ENCODE data around the gene SHISAL2A.
A peak's percentile ranks its signal among the peaks of the same experiment; 100 is the strongest.

The SHISAL2A gene

DNA sequence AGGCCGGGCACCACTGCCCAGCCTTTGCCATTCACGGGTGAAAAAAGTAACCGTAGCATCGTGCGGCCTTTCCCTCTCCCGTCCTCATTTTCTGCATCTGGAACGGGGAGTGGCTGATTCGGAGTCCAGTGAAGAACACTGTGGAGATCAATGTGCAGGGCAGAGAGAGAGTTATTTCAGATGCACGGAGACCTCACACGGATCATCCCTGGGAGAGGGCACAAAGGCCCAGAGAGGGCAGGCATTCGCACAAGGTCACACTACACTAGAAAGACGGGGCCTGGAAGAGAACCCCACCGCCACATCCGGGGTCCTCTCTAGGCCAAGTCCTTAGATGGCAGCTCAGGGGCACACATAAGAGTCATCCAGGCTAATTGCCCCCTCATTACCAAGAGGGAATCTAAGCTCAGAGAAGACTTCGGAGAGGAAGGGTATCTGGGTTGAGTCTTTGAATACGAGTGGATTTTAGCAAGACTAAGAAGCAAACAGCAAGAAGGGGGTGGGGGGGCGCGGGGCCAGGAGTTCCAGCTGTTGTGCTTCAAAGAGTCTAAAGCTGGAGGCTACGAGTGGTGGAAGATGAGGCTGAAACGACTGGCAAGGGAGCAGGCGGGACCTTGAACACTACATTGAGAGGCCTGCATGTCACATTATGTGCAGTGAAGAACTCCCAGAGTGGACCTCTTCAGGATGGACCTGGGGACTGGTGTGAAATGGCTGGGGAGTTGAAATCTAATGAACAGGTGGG lies 29.9 kb upstream of the SHISAL2A start:
- peak overlapping the region; percentile 90 for H3K27ac Mint-ChIP-seq
- H3K27me3 Mint-ChIP-seq (ENCODE audit: low read depth) = peaks cover 1% of the 10 kb centered on the region
- peaks cover 26% of the 10 kb centered on the region for H3K4me1 Mint-ChIP-seq (ENCODE audit: low read depth)
- no peaks in the 10 kb centered on the region for H3K9me3 Mint-ChIP-seq
- peaks cover 14% of the 10 kb centered on the region for H3K36me3 Mint-ChIP-seq (ENCODE audit: low read depth)
- DNase-seq (ENCODE audit: low spot score) = peak; percentile 9
- H3K4me3 Mint-ChIP-seq = peak overlapping the region; percentile 89

DNA sequence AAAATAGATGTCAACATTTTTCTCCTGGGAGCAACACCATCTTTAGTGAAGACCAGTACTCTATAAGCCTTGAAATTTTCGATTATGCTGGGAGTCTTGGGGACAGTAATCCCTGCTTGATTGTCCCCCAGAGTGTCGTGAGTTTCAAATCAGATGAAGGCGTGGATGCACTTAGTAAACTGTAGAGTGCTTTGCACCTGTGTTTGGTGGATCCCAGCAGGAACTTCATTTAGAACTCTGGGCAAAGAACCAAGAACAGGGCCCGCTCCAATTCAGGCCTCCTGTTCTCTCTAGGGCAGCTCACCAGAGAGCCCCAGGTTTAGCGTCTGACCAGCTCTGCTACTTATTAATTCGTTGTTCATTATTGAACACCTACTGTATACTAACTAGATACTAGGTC lies 29.3 kb upstream of the SHISAL2A start:
- H3K4me3 Mint-ChIP-seq = peak overlapping the region; percentile 89
- DNase-seq (ENCODE audit: low spot score) = no peak
- peak overlapping the region; percentile 90 for H3K27ac Mint-ChIP-seq
- no peaks in the 10 kb centered on the region for H3K27me3 Mint-ChIP-seq (ENCODE audit: low read depth)
- peaks cover 14% of the 10 kb centered on the region for H3K36me3 Mint-ChIP-seq (ENCODE audit: low read depth)
- H3K4me1 Mint-ChIP-seq (ENCODE audit: low read depth) = peaks cover 26% of the 10 kb centered on the region
- no peaks in the 10 kb centered on the region for H3K9me3 Mint-ChIP-seq

- Mint-ChIP-seq H3K4me3 (peak overlapping the region; percentile 89), H3K27ac (peak overlapping the region; percentile 90), H3K27me3 (ENCODE audit: low read depth) (no peaks in the 10 kb centered on the region), H3K36me3 (ENCODE audit: low read depth) (peaks cover 14% of the 10 kb centered on the region), H3K9me3 (no peaks in the 10 kb centered on the region), H3K4me1 (ENCODE audit: low read depth) (peaks cover 26% of the 10 kb centered on the region)
- no peak for DNase-seq (ENCODE audit: low spot score)
Observed at GRCh38 chr1:52604063-52604770, 28.8 kb upstream of the SHISAL2A start.

DNA sequence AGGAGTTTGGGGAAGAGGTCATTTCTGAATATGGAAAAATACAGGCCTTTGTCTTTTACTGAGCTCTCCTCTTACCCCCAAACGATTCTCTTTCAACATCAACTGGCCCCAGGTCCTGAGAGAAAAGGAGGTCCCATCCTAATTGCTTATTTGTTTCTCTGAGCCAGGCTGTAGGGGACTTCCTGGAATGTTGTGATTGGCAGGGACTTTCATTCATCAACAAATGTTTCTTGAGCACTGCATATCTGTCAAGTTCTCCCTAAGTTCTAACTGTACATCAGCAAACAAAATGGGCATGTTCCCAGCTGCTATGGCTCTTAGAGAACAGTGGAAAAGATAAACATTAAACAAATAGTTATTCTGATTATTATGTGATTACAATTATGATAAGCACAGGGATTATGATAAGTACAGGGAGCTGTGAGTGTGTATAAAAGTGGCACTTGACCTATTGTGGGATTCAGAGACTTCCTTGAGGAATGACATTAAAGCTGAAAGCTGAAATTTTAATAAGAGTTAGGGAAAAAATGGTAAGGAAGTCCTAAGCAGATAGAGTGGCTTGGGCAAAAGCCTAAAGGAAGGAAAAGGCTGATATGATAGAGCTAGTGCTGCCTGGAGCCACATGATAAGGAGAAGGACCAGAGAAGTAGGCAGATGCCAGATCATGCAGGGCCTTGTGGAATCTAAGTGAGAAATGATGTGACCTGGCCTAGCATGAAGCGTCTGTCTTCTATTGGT lies 19.2 kb upstream of the SHISAL2A start:
- no peak for DNase-seq (ENCODE audit: low spot score)
- no peaks in the 10 kb centered on the region for H3K9me3 Mint-ChIP-seq
- H3K36me3 Mint-ChIP-seq (ENCODE audit: low read depth) = peaks cover 3% of the 10 kb centered on the region
- H3K27ac Mint-ChIP-seq = no peak overlapping the region
- H3K4me3 Mint-ChIP-seq = no peak overlapping the region
- no peaks in the 10 kb centered on the region for H3K27me3 Mint-ChIP-seq (ENCODE audit: low read depth)
- peaks cover 9% of the 10 kb centered on the region for H3K4me1 Mint-ChIP-seq (ENCODE audit: low read depth)

GRCh38 chr1:52614671-52615070 lies 18.3 kb upstream of the SHISAL2A start:
- Mint-ChIP-seq H3K27me3 (ENCODE audit: low read depth) (no peaks in the 10 kb centered on the region), H3K4me3 (no peak overlapping the region), H3K27ac (no peak overlapping the region), H3K4me1 (ENCODE audit: low read depth) (peaks cover 9% of the 10 kb centered on the region), H3K9me3 (no peaks in the 10 kb centered on the region), H3K36me3 (ENCODE audit: low read depth) (peaks cover 3% of the 10 kb centered on the region)
- no peak for DNase-seq (ENCODE audit: low spot score)

- H3K27me3 Mint-ChIP-seq (ENCODE audit: low read depth) = no peaks in the 10 kb centered on the region
- H3K4me1 Mint-ChIP-seq (ENCODE audit: low read depth) = peaks cover 9% of the 10 kb centered on the region
- H3K36me3 Mint-ChIP-seq (ENCODE audit: low read depth) = peaks cover 5% of the 10 kb centered on the region
- H3K4me3 Mint-ChIP-seq = no peak overlapping the region
- H3K9me3 Mint-ChIP-seq = peaks cover 2% of the 10 kb centered on the region
- no peak for DNase-seq (ENCODE audit: low spot score)
- no peak overlapping the region for H3K27ac Mint-ChIP-seq
Observed at GRCh38 chr1:52615489-52616042, 17.4 kb upstream of the SHISAL2A start.

GRCh38 chr1:52621950-52622349 lies 11.0 kb upstream of the SHISAL2A start:
- Mint-ChIP-seq H3K4me3 (no peak overlapping the region), H3K27ac (no peak overlapping the region), H3K36me3 (ENCODE audit: low read depth) (peaks cover 7% of the 10 kb centered on the region), H3K9me3 (peaks cover 10% of the 10 kb centered on the region), H3K27me3 (ENCODE audit: low read depth) (peaks cover 2% of the 10 kb centered on the region), H3K4me1 (ENCODE audit: low read depth) (peaks cover 5% of the 10 kb centered on the region)
- DNase-seq (ENCODE audit: low spot score) = no peak

GRCh38 chr1:52623812-52624211 lies 9.2 kb upstream of the SHISAL2A start:
- H3K4me1 Mint-ChIP-seq (ENCODE audit: low read depth) = peaks cover 5% of the 10 kb centered on the region
- H3K9me3 Mint-ChIP-seq = peaks cover 10% of the 10 kb centered on the region
- H3K4me3 Mint-ChIP-seq = no peak overlapping the region
- H3K36me3 Mint-ChIP-seq (ENCODE audit: low read depth) = peaks cover 7% of the 10 kb centered on the region
- peaks cover 2% of the 10 kb centered on the region for H3K27me3 Mint-ChIP-seq (ENCODE audit: low read depth)
- DNase-seq (ENCODE audit: low spot score) = no peak
- H3K27ac Mint-ChIP-seq = no peak overlapping the region

DNA sequence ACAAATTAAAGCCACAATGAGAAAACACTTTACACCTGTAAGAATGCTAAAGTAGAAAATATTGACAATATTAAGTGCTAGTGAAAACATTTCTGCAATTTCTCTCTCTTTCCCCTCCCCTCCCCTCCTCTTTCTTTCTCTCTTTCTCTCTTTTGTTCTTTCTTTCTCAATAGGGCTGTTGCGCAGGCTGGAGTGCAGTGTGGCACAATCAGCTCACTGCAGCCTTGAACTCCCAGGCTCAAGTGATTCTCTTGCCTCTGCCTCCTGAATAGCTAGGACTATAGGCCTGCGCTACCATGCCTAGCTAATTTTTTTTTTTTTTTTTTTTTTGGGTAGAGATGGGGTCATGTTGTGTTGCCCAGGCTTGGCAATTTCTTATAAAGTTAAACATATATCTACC lies 5.9 kb upstream of the SHISAL2A start:
- H3K9me3 Mint-ChIP-seq = peaks cover 4% of the 10 kb centered on the region
- DNase-seq (ENCODE audit: low spot score) = no peak
- H3K4me1 Mint-ChIP-seq (ENCODE audit: low read depth) = peaks cover 9% of the 10 kb centered on the region
- H3K27ac Mint-ChIP-seq = no peak overlapping the region
- H3K4me3 Mint-ChIP-seq = no peak overlapping the region
- peaks cover 4% of the 10 kb centered on the region for H3K27me3 Mint-ChIP-seq (ENCODE audit: low read depth)
- peaks cover under 1% of the 10 kb centered on the region for H3K36me3 Mint-ChIP-seq (ENCODE audit: low read depth)

GRCh38 chr1:52628614-52629324 lies 4.2 kb upstream of the SHISAL2A start:
- Mint-ChIP-seq H3K4me1 (ENCODE audit: low read depth) (peaks cover 14% of the 10 kb centered on the region), H3K9me3 (peaks cover 3% of the 10 kb centered on the region), H3K36me3 (ENCODE audit: low read depth) (peaks cover 3% of the 10 kb centered on the region), H3K27ac (no peak overlapping the region), H3K4me3 (no peak overlapping the region), H3K27me3 (ENCODE audit: low read depth) (peaks cover 11% of the 10 kb centered on the region)
- no peak for DNase-seq (ENCODE audit: low spot score)

DNA sequence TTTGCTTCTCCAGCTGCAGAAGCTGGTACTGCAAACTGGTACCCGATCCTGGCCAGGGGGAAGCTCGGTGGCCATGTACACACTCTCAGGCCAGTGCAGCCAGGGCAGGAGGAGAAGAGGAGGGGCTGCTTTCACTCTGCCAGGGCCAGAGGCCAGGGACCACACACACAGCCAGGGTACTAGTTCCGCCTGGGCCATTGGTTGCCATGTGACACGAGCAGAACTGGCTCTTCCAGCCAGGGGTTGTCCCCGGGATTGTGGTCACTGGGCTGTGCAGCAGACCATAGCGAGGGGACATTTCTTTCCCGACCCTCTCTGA lies 3.7 kb upstream of the SHISAL2A start:
- no peaks in the 10 kb centered on the region for H3K9me3 Mint-ChIP-seq
- peaks cover 8% of the 10 kb centered on the region for H3K36me3 Mint-ChIP-seq (ENCODE audit: low read depth)
- DNase-seq (ENCODE audit: low spot score) = no peak
- H3K27me3 Mint-ChIP-seq (ENCODE audit: low read depth) = peaks cover 12% of the 10 kb centered on the region
- H3K4me1 Mint-ChIP-seq (ENCODE audit: low read depth) = peaks cover 19% of the 10 kb centered on the region
- H3K4me3 Mint-ChIP-seq = no peak overlapping the region
- no peak overlapping the region for H3K27ac Mint-ChIP-seq

GRCh38 chr1:52629667-52630066 lies 3.3 kb upstream of the SHISAL2A start:
- no peak for DNase-seq (ENCODE audit: low spot score)
- H3K4me3 Mint-ChIP-seq = no peak overlapping the region
- no peak overlapping the region for H3K27ac Mint-ChIP-seq
- H3K9me3 Mint-ChIP-seq = peaks cover 2% of the 10 kb centered on the region
- H3K36me3 Mint-ChIP-seq (ENCODE audit: low read depth) = peaks cover 10% of the 10 kb centered on the region
- H3K4me1 Mint-ChIP-seq (ENCODE audit: low read depth) = peaks cover 22% of the 10 kb centered on the region
- peaks cover 12% of the 10 kb centered on the region for H3K27me3 Mint-ChIP-seq (ENCODE audit: low read depth)

GRCh38 chr1:52631759-52632331 lies 1.1 kb upstream of the SHISAL2A start:
- peaks cover 34% of the 10 kb centered on the region for H3K4me1 Mint-ChIP-seq (ENCODE audit: low read depth)
- H3K27me3 Mint-ChIP-seq (ENCODE audit: low read depth) = peaks cover 11% of the 10 kb centered on the region
- H3K9me3 Mint-ChIP-seq = peaks cover 8% of the 10 kb centered on the region
- peak overlapping the region; percentile 67 for H3K27ac Mint-ChIP-seq
- DNase-seq (ENCODE audit: low spot score) = no peak
- peak overlapping the region; percentile 43 for H3K4me3 Mint-ChIP-seq
- H3K36me3 Mint-ChIP-seq (ENCODE audit: low read depth) = peaks cover 14% of the 10 kb centered on the region
